HepG2 (cell line): Measurements from ENCODE around the gene SIAH2. TPM values are rescaled to one million over a fixed set of nuclear protein-coding genes. Genes with fewer than 3 reads are reported as not detected.
A peak's percentile ranks its signal among the peaks of the same experiment; 100 is the strongest.

Experiments used
- ATAC-seq: fragments of 200-7000 bp; cut with Tn5 transposase; 3 replicates; pipeline ENCODE4 v1.9.1; 2020; ENCODE audit warnings: mild to moderate bottlenecking, moderate library complexity
- BruUV-seq: library from RNA; stranded (reverse); fragments of 400-500 nt; replicated peaks from 2 replicates; lab custom pipeline; 2021; lab: Mats Ljungman, UMichigan
- CTCF ChIA-PET: fragments of 300-600 bp; formaldehyde crosslinking; extraction: SDS; loops from one replicate; lab custom pipeline; 2021; ENCODE audit warnings: low total read pairs, inconsistent platforms, low intra/inter-chr PET ratio; lab: Yijun Ruan, JAX
- POLR2A ChIA-PET: fragments of 350-600 bp; sonication (Branson Sonifier 250); formaldehyde crosslinking; loops from one replicate; lab custom pipeline; 2020; ENCODE audit warnings: antibody characterized with exemption, inconsistent platforms; lab: Yijun Ruan, JAX
- DNase-seq: peaks from one replicate; pipeline ENCODE4 v3.0.0-alpha.2; 2015; ENCODE audit warnings: low spot score
- FAIRE-seq: peaks from 3 replicates; lab custom pipeline; 2011; peaks lifted over from hg19 to GRCh38; lab: Jason Lieb, UNC
- H2AFZ ChIP-seq: one replicate; pipeline ENCODE4 v1.6.1; 2011; ENCODE audit warnings: low read length, inconsistent platforms
- H3K27ac ChIP-seq: fragments of 300-600 bp; 3 replicates; pipeline ENCODE4 v1.8.0; 2011; ENCODE audit warnings: mixed run types, mild to moderate bottlenecking, mixed read lengths, low read length, inconsistent platforms; ENCODE audit not compliant: insufficient read depth; ENCODE audit errors: extremely low read length
- H3K27me3 ChIP-seq, 2 experiments: fragments of 200-600 bp in 1 of 2; 2 replicates in 1 of 2; 3 replicates in 1 of 2; pipeline versions ENCODE4 v1.6.0 to v1.8.0; 2011; ENCODE audit warnings: low read length in 2 of 2, mild to moderate bottlenecking in 2 of 2, moderate library complexity in 2 of 2, inconsistent platforms in 1 of 2; ENCODE audit not compliant: insufficient read depth in 2 of 2, control insufficient read depth in 1 of 2
- H3K36me3 ChIP-seq, 2 experiments: fragments of 200-600 bp in 1 of 2; replicated peaks in 1 of 2; 2 replicates in 1 of 2; 3 replicates in 1 of 2; pipeline versions ENCODE4 v1.5.1 to v1.8.0; 2011; ENCODE audit warnings: low read length in 2 of 2, inconsistent platforms in 1 of 2; ENCODE audit not compliant: insufficient read depth in 2 of 2, control insufficient read depth in 1 of 2
- H3K4me1 ChIP-seq: 2 replicates; pipeline ENCODE4 v1.5.1; 2012; ENCODE audit warnings: low read length, inconsistent platforms; ENCODE audit not compliant: insufficient read depth
- H3K4me2 ChIP-seq: 2 replicates; pipeline ENCODE4 v1.6.0; 2011; ENCODE audit warnings: low read depth, low read length, inconsistent platforms
- H3K4me3 ChIP-seq, 3 experiments: fragments of 200-600 bp in 1 of 3; sonication (generic), shearing (Covaris generic) in 1 of 3; replicated peaks in 1 of 3; 2 replicates each; pipeline ENCODE4 v1.5.1; 2011 to 2016; ENCODE audit warnings: low read length in 3 of 3, inconsistent platforms in 2 of 3, low read depth in 2 of 3, mild to moderate bottlenecking in 2 of 3, control low read depth in 1 of 3, mixed read lengths in 1 of 3; ENCODE audit not compliant: insufficient read depth in 1 of 3
- H3K79me2 ChIP-seq: one replicate; pipeline ENCODE4 v1.6.1; 2011; ENCODE audit warnings: low read length, inconsistent platforms; ENCODE audit not compliant: insufficient read depth
- H3K9ac ChIP-seq: 2 replicates; pipeline ENCODE4 v1.6.0; 2011; ENCODE audit warnings: mild to moderate bottlenecking, low read depth, low read length, inconsistent platforms; ENCODE audit not compliant: insufficient read depth
- H3K9me3 ChIP-seq: 2 replicates; pipeline ENCODE4 v1.5.1; 2012; ENCODE audit warnings: mild to moderate bottlenecking, low read length
- H4K20me1 ChIP-seq: 2 replicates; pipeline ENCODE4 v1.6.0; 2011; ENCODE audit warnings: inconsistent platforms, mild to moderate bottlenecking, low read length, moderate library complexity; ENCODE audit not compliant: insufficient read depth
- BCL6 ChIP-seq: IDR thresholded peaks from 2 replicates; pipeline ENCODE4 v1.6.1; 2016; ENCODE audit warnings: missing genetic modification reagents, missing compliant biosample characterization
- MEF2D ChIP-seq: sonication (generic); formaldehyde crosslinking; IDR thresholded peaks from 2 replicates; pipeline ENCODE4 v1.5.1; 2020; ENCODE audit warnings: mild to moderate bottlenecking, missing genetic modification reagents
- MEIS1 ChIP-seq: sonication (generic); formaldehyde crosslinking; IDR thresholded peaks from 2 replicates; pipeline ENCODE4 v1.9.0; 2021; ENCODE audit warnings: mild to moderate bottlenecking, missing genetic modification reagents, moderate library complexity, borderline replicate concordance
- NR2C2 ChIP-seq: sonication (generic); formaldehyde crosslinking; IDR thresholded peaks from 2 replicates; pipeline ENCODE4 v1.4.0; 2020; ENCODE audit warnings: missing genetic modification reagents, mild to moderate bottlenecking, moderate library complexity, borderline replicate concordance
- NR2F1 ChIP-seq, 2 experiments: fragments of 450-650 bp in 1 of 2; formaldehyde crosslinking in 1 of 2; IDR thresholded peaks; 2 replicates each; pipeline versions ENCODE4 v1.5.0 to v1.6.1; 2016 to 2020; ENCODE audit warnings: mild to moderate bottlenecking in 1 of 2, missing compliant biosample characterization in 1 of 2, missing genetic modification reagents in 1 of 2, moderate library complexity in 1 of 2
- PAF1 ChIP-seq: IDR thresholded peaks from 2 replicates; pipeline ENCODE4 v1.6.1; 2016; ENCODE audit warnings: missing genetic modification reagents, missing compliant biosample characterization
- SMC3 ChIP-seq: IDR thresholded peaks from 2 replicates; pipeline ENCODE4 v1.6.1; 2011; ENCODE audit warnings: low read length, improper control_type of control experiment
- SSRP1 ChIP-seq: IDR thresholded peaks from 2 replicates; pipeline ENCODE4 v1.6.1; 2016; ENCODE audit warnings: control low read depth
- TBX2 ChIP-seq: sonication (generic); formaldehyde crosslinking; IDR thresholded peaks from 2 replicates; pipeline ENCODE4 v1.5.0; 2020; ENCODE audit warnings: missing genetic modification reagents, mild to moderate bottlenecking, borderline replicate concordance
- ZNF282 ChIP-seq: fragments of 450-650 bp; IDR thresholded peaks from 2 replicates; pipeline ENCODE4 v1.6.1; 2018; ENCODE audit not compliant: partially characterized antibody
- WGBS: methylation state at CpG from one replicate; pipeline ENCODE4 v1.1.6; 2017; ENCODE audit warnings: low lambda C conversion rate; 5-methylcytosine and 5-hydroxymethylcytosine counted together
- in situ Hi-C: cut with HindIII; loops from 2 replicates; pipeline ENCODE4 v1.10.0; 2017; ENCODE audit warnings: low pct_unique_long_range_greater_than_20kb; ENCODE audit not compliant: extremely low pct_ligation_motif_present
- intact Hi-C: fragments of 100-400 bp; cut with micrococcal nuclease; formaldehyde crosslinking; loops from one replicate; pipeline ENCODE4 v1.10.0; 2022; ENCODE audit not compliant: unreplicated experiment
- polyA plus RNA-seq, 8 experiments: library from polyadenylated mRNA; depleted of rRNA in 3 of 8; stranded (reverse) in 7 of 8; unstranded in 1 of 8; fragments of >200 nt; fragmentation: Illumina TruSeq in 4 of 8; extraction: Trizol in 4 of 8; gene quantifications; 2 replicates each; pipeline versions ENCODE4 v1.2.1 to v1.2.3, GENCODE V29; 2011 to 2016; ENCODE audit warnings: low read depth in 4 of 8, missing spikeins in 1 of 8, mixed read lengths in 1 of 8; ENCODE audit not compliant: insufficient read depth in 1 of 8
- total RNA-seq, 5 experiments: library from RNA; depleted of rRNA; stranded (reverse); fragments of >200 nt; fragmentation: Illumina TruSeq; extraction: Trizol; gene quantifications; 2 replicates each; pipeline ENCODE4 v1.2.3, GENCODE V29; 2016; ENCODE audit warnings: low read depth in 1 of 5
- TF ChIP-seq, protein P1 (sequence below): IDR thresholded peaks from 2 replicates; pipeline ENCODE4 v1.6.1; 2012; ENCODE audit warnings: inconsistent platforms
- TF ChIP-seq, protein P2 (sequence below): IDR thresholded peaks from 2 replicates; pipeline ENCODE4 v1.6.1; 2016; ENCODE audit warnings: missing compliant biosample characterization, missing genetic modification reagents, borderline replicate concordance
- TF ChIP-seq, protein P3 (sequence below): sonication (generic); formaldehyde crosslinking; IDR thresholded peaks from 2 replicates; pipeline ENCODE4 v1.8.0; 2023; ENCODE audit warnings: mild to moderate bottlenecking, missing genetic modification reagents
- TF ChIP-seq, protein P4 (sequence below): IDR thresholded peaks from 2 replicates; pipeline ENCODE4 v1.6.1; 2016
- TF ChIP-seq, protein P5 (sequence below): sonication (generic); formaldehyde crosslinking; IDR thresholded peaks from 2 replicates; pipeline ENCODE4 v1.4.0; 2020; ENCODE audit warnings: missing genetic modification reagents, borderline replicate concordance

Gene SIAH2
- total and polyA plus RNA-seq, 2 of the 13 experiments (the other 11 are each of a cell fraction or from before 2014, with no cell fraction given): 71.8 to 117 TPM

DNA sequence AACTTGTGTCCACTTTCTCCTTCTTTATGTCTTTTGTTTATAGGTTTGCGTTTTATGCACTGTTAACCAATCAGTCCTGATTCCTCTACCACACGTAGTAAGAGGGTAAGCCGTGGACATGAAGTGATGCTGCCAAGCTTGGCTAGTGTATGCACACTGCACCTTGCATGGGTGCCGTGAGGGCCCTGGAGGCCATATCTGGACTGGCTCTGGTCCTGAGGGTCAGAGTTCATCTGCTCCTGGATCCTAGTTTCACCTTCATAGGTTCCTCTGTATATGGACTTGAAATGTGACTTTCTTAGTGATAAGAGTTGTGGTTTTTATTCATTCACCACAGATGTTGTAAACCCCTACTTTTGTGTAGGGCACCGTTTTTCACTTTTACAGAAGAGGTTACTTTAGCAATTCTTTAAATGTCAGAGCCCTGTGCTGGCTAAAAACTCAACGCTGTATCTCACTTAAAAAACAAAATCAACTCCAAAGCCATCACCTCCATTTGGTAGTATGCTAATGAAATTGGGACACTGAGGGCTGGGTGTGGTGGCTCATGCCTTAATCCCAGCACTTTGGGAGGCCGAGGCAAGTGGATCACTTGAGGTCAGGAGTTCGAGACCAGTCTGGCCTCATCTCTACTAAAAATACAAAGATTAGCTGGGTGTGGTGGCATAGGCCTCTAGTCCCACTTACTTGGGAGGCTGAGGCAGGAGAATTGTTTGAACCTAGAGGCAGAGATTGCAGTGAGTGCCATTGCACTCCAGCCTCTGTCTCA lies 22.9 kb downstream of the SIAH2 start:
- Histone ChIP-seq H2AFZ (no peak overlapping the region), H3K4me2 (peak overlapping the region; percentile 81), H3K4me3 (no peak overlapping the region), H3K9ac (peak overlapping the region; percentile 80), H3K9me3 (no peaks in the 10 kb centered on the region), H3K4me1 (peaks cover 100% of the 10 kb centered on the region), H4K20me1 (peaks cover 27% of the 10 kb centered on the region), H3K27me3 (no peaks in the 10 kb centered on the region), H3K79me2 (peaks cover 39% of the 10 kb centered on the region), H3K36me3 (peaks cover 6 to 33% of the 10 kb centered on the region in 2 experiments; a peak in 4 of 5 replicates), H3K27ac (peak overlapping the region; percentile 99)
- peak; percentile 14 for ATAC-seq
- in situ Hi-C loops (no loop called here), intact Hi-C loops (loop anchor here (10.0 kb wide), 1 partner anchor 335 kb away; the partner anchor contains the start of gene TSC22D2)
- FAIRE-seq: peak; percentile 53
- 26% methylated on average over 8 of the region's 8 CpGs for WGBS
- no peak for DNase-seq
- TSS peak; percentile 46 for BruUV-seq
- CTCF ChIA-PET: no interaction called here
- POLR2A ChIA-PET: interaction anchor here (1.0 to 2.2 kb wide), 5 partner anchors 10 to 1355 kb away, joined by 3 to 30 read pairs (median 5); partner anchors contain the start of gene SIAH2
- TF ChIP-seq NR2F1 (CRISPR knock-in tag; IDR thresholded peaks at IDR 0.05) (peak in 1 of 2 experiments; percentile 13; a peak in 1 of 4 replicates), MEF2D (CRISPR knock-in tag) (0 out of 2 replicates have a peak, but pooled peaks have one; percentile 4), MEIS1 (CRISPR knock-in tag) (peak; percentile 1; the same call in 1 of the 2 replicates), PAF1 (CRISPR knock-in tag) (peak; percentile 90), NR2C2 (peak; percentile 72; the same call in 1 of the 2 replicates), ZNF282 (no peak), SMC3 (peak; percentile 3; the same call in 1 of the 2 replicates), TBX2 (CRISPR knock-in tag) (peak; percentile 38; the same call in 1 of the 2 replicates), SSRP1 (CRISPR knock-in tag) (peak; percentile 95; the same call in 1 of the 2 replicates), BCL6 (0 out of 2 replicates have a peak, but pooled peaks have one; percentile 6)
- TF ChIP-seq, protein P1, sequence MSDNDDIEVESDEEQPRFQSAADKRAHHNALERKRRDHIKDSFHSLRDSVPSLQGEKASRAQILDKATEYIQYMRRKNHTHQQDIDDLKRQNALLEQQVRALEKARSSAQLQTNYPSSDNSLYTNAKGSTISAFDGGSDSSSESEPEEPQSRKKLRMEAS: 0 out of 2 replicates have a peak, but pooled peaks have one; percentile 15
- TF ChIP-seq, protein P2, sequence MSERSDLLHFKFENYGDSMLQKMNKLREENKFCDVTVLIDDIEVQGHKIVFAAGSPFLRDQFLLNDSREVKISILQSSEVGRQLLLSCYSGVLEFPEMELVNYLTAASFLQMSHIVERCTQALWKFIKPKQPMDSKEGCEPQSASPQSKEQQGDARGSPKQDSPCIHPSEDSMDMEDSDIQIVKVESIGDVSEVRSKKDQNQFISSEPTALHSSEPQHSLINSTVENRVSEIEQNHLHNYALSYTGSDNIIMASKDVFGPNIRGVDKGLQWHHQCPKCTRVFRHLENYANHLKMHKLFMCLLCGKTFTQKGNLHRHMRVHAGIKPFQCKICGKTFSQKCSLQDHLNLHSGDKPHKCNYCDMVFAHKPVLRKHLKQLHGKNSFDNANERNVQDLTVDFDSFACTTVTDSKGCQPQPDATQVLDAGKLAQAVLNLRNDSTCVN (CRISPR knock-in tag): 0 out of 2 replicates have a peak, but pooled peaks have one; percentile 39
- TF ChIP-seq, protein P3, sequence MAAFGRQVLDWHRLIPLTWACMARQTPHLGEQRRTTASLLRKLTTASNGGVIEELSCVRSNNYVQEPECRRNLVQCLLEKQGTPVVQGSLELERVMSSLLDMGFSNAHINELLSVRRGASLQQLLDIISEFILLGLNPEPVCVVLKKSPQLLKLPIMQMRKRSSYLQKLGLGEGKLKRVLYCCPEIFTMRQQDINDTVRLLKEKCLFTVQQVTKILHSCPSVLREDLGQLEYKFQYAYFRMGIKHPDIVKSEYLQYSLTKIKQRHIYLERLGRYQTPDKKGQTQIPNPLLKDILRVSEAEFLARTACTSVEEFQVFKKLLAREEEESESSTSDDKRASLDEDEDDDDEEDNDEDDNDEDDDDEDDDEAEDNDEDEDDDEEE (CRISPR knock-in tag): 0 out of 2 replicates have a peak, but pooled peaks have one; percentile 55
- TF ChIP-seq, protein P4, sequence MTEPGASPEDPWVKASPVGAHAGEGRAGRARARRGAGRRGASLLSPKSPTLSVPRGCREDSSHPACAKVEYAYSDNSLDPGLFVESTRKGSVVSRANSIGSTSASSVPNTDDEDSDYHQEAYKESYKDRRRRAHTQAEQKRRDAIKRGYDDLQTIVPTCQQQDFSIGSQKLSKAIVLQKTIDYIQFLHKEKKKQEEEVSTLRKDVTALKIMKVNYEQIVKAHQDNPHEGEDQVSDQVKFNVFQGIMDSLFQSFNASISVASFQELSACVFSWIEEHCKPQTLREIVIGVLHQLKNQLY (CRISPR knock-in tag): no peak
- TF ChIP-seq, protein P5, sequence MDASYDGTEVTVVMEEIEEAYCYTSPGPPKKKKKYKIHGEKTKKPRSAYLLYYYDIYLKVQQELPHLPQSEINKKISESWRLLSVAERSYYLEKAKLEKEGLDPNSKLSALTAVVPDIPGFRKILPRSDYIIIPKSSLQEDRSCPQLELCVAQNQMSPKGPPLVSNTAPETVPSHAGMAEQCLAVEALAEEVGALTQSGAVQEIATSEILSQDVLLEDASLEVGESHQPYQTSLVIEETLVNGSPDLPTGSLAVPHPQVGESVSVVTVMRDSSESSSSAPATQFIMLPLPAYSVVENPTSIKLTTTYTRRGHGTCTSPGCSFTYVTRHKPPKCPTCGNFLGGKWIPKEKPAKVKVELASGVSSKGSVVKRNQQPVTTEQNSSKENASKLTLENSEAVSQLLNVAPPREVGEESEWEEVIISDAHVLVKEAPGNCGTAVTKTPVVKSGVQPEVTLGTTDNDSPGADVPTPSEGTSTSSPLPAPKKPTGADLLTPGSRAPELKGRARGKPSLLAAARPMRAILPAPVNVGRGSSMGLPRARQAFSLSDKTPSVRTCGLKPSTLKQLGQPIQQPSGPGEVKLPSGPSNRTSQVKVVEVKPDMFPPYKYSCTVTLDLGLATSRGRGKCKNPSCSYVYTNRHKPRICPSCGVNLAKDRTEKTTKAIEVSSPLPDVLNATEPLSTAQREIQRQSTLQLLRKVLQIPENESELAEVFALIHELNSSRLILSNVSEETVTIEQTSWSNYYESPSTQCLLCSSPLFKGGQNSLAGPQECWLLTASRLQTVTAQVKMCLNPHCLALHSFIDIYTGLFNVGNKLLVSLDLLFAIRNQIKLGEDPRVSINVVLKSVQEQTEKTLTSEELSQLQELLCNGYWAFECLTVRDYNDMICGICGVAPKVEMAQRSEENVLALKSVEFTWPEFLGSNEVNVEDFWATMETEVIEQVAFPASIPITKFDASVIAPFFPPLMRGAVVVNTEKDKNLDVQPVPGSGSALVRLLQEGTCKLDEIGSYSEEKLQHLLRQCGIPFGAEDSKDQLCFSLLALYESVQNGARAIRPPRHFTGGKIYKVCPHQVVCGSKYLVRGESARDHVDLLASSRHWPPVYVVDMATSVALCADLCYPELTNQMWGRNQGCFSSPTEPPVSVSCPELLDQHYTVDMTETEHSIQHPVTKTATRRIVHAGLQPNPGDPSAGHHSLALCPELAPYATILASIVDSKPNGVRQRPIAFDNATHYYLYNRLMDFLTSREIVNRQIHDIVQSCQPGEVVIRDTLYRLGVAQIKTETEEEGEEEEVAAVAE: no peak
